HG03457 (cell line): ENCODE measurements around the gene PTPRC.

Source experiments
- ATAC-seq: cut with Tn5 transposase; IDR thresholded peaks from one replicate; pipeline ENCODE4 v1.9.1; 2021; ENCODE audit warnings: moderate number of reproducible peaks; ENCODE audit not compliant: unreplicated experiment

Gene PTPRC

GRCh38 chr1:198805498-198806151, 166.8 kb downstream of the PTPRC start:
- no peak for ATAC-seq

GRCh38 chr1:198806861-198807260, 168.0 kb downstream of the PTPRC start:
- ATAC-seq: no peak
